ENCODE measurements around the gene CEP85L.

DNA sequence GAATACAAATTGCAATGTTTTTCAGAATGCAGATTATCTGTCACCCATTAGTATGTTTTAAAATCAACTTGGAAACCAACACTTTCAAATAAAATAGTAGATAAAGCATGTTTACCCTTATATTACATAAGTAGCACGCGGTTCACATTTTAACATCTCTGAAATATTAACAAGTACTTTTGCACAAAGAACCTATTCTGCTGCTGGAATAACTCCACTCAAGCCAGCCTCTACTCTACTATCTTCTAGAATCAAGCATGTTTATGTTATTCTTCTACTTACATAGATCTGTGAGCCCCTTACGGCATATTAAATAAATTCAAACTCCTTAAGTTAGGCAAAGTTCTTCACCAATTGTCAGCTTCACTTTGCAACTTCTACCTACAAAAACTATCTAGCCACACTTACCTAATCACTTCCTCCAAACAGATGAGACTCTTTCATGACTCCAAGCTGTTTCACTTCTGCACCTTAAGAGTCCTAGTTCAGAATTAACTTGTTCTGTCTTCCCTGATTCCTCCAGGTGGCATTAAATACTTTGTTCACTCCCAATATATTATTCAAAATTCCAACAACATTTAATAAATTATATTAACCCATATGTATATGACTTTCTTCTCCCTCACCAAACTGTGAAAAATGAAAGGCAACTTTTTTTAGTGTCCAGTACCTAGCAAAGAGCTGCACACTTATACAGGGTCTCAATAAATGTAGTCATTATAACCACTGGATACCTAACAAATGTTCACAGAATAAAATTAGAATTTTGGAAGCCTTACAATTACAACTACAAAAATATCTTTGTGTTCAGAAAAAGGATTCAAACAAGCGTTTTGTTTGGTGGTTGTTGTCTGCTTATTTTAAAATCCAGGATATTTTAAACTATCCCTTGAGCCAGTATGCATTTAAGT lies 12.1 kb downstream of the CEP85L start:
- TF ChIP-seq, protein P1, sequence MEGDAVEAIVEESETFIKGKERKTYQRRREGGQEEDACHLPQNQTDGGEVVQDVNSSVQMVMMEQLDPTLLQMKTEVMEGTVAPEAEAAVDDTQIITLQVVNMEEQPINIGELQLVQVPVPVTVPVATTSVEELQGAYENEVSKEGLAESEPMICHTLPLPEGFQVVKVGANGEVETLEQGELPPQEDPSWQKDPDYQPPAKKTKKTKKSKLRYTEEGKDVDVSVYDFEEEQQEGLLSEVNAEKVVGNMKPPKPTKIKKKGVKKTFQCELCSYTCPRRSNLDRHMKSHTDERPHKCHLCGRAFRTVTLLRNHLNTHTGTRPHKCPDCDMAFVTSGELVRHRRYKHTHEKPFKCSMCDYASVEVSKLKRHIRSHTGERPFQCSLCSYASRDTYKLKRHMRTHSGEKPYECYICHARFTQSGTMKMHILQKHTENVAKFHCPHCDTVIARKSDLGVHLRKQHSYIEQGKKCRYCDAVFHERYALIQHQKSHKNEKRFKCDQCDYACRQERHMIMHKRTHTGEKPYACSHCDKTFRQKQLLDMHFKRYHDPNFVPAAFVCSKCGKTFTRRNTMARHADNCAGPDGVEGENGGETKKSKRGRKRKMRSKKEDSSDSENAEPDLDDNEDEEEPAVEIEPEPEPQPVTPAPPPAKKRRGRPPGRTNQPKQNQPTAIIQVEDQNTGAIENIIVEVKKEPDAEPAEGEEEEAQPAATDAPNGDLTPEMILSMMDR (conservative IDR thresholded peaks at IDR 0.05; ENCODE audit: low read length), result no peak
- no peak for TF ChIP-seq EZH2phosphoT487 (IDR thresholded peaks at IDR 0.05; ENCODE audit: borderline replicate concordance, low read depth, low read length)

Data from OCI-LY7 (cell line).